ENCODE data around the gene C2CD4C. TPM values are rescaled to one million over a fixed set of nuclear protein-coding genes. Genes with fewer than 3 reads are reported as not detected.

Gene C2CD4C
- total RNA-seq, 3 donors from 2014 or later (not counting 1 experiment from before 2014, with no cell fraction given): not detected

GRCh38 chr19:369256-369655 is 39.7 kb downstream of the C2CD4C start:
- no peak overlapping the region for H3K4me3 Mint-ChIP-seq
- H3K36me3 Mint-ChIP-seq: no peaks in the 10 kb centered on the region
- intact Hi-C loops (cut with micrococcal nuclease): no loop called here

GRCh38 chr19:368630-369024 is 40.3 kb downstream of the C2CD4C start:
- no peak for TF ChIP-seq CTCF (IDR thresholded peaks at IDR 0.05)
- Histone ChIP-seq H3K9me3 (ENCODE audit: control insufficient read depth, insufficient read depth, low read length) (no peaks in the 10 kb centered on the region), H3K4me3 (ENCODE audit: low read length) (no peak overlapping the region), H3K27ac (ENCODE audit: low read length) (no peak overlapping the region), H3K27me3 (ENCODE audit: control insufficient read depth, insufficient read depth, low read length) (no peaks in the 10 kb centered on the region), H3K36me3 (ENCODE audit: control insufficient read depth, insufficient read depth, low read length) (no peaks in the 10 kb centered on the region), H3K4me1 (ENCODE audit: control insufficient read depth, insufficient read depth, low read length) (no peaks in the 10 kb centered on the region)
- no peak for ATAC-seq
- Mint-ChIP-seq H3K9me3 (no peaks in the 10 kb centered on the region), H3K4me3 (no peak overlapping the region), H3K36me3 (no peaks in the 10 kb centered on the region), H3K27ac (no peak overlapping the region), H3K27me3 (ENCODE audit: low read depth in 2 of 2) (peaks cover 13 to 19% of the 10 kb centered on the region in 2 donors), H3K4me1 (no peaks in the 10 kb centered on the region)
- whole genome bisulfite sequencing (ENCODE audit: insufficient coverage): 78% methylated on average over 7 of the region's 7 CpGs
- intact Hi-C loops (cut with micrococcal nuclease): no loop called here
- peak in 1 of 2 donors; percentile 0 for DNase-seq

More at GRCh38 chr19:369256-369655, 39.7 kb downstream of the C2CD4C start:
- Histone ChIP-seq H3K27ac (ENCODE audit: low read length) (no peak overlapping the region), H3K4me3 (ENCODE audit: low read length) (no peak overlapping the region), H3K27me3 (ENCODE audit: control insufficient read depth, insufficient read depth, low read length) (no peaks in the 10 kb centered on the region), H3K36me3 (ENCODE audit: control insufficient read depth, insufficient read depth, low read length) (no peaks in the 10 kb centered on the region), H3K9me3 (ENCODE audit: control insufficient read depth, insufficient read depth, low read length) (no peaks in the 10 kb centered on the region), H3K4me1 (ENCODE audit: control insufficient read depth, insufficient read depth, low read length) (no peaks in the 10 kb centered on the region)
- DNase-seq (no peak), ATAC-seq (no peak)
- Mint-ChIP-seq H3K4me1 (no peaks in the 10 kb centered on the region), H3K27ac (no peak overlapping the region), H3K27me3 (ENCODE audit: low read depth in 2 of 2) (peaks cover 13 to 19% of the 10 kb centered on the region in 2 donors), H3K9me3 (no peaks in the 10 kb centered on the region)
- no peak for TF ChIP-seq CTCF (IDR thresholded peaks at IDR 0.05)
- WGBS (ENCODE audit: insufficient coverage): 90% methylated on average over 13 of the region's 13 CpGs

- no peaks in the 10 kb centered on the region for H3K36me3 ChIP-seq (ENCODE audit: control insufficient read depth, insufficient read depth, low read length)
- no peak for TF ChIP-seq CTCF (IDR thresholded peaks at IDR 0.05)
- H3K27me3 ChIP-seq (ENCODE audit: control insufficient read depth, insufficient read depth, low read length): no peaks in the 10 kb centered on the region
- peak in 1 of 2 donors; percentile 6 for DNase-seq
- Mint-ChIP-seq H3K27ac (no peak overlapping the region), H3K9me3 (no peaks in the 10 kb centered on the region), H3K27me3 (ENCODE audit: low read depth in 2 of 2) (peaks cover 13 to 19% of the 10 kb centered on the region in 2 donors), H3K36me3 (no peaks in the 10 kb centered on the region), H3K4me1 (no peaks in the 10 kb centered on the region), H3K4me3 (no peak overlapping the region)
- ATAC-seq: no peak
- intact Hi-C loops (cut with micrococcal nuclease): no loop called here
- no peaks in the 10 kb centered on the region for H3K9me3 ChIP-seq (ENCODE audit: control insufficient read depth, insufficient read depth, low read length)
- 70% methylated on average over 22 of the region's 22 CpGs for WGBS (ENCODE audit: insufficient coverage)
- no peak overlapping the region for H3K27ac ChIP-seq (ENCODE audit: low read length)
- no peaks in the 10 kb centered on the region for H3K4me1 ChIP-seq (ENCODE audit: control insufficient read depth, insufficient read depth, low read length)
- no peak overlapping the region for H3K4me3 ChIP-seq (ENCODE audit: low read length)
These were observed 40.9 kb downstream of the C2CD4C start for GRCh38 chr19:367963-368629.

DNA sequence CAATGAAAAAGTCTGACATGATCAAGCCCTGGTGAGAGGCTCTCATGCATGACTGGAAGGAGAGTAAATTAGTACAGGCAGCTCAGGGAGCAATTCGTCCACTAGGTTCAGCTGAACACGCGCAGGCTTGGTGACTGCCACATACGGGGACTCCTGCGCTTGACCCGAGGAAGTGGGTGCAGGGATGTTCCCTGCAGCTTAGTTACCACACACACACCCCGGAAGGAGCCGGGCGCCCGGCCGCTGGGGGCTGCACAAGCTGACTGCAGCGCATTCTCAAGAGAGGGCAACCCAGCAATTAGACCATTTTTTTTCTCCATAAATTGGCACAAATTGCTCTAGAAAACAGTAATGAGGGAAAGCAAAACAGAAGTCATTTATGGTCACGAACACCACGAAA is 41.4 kb downstream of the C2CD4C start:
- intact Hi-C loops (cut with micrococcal nuclease): no loop called here
- H3K4me1 ChIP-seq (ENCODE audit: control insufficient read depth, insufficient read depth, low read length): no peaks in the 10 kb centered on the region
- no peak for TF ChIP-seq CTCF (IDR thresholded peaks at IDR 0.05)
- no peaks in the 10 kb centered on the region for H3K36me3 Mint-ChIP-seq
- H3K9me3 ChIP-seq (ENCODE audit: control insufficient read depth, insufficient read depth, low read length): no peaks in the 10 kb centered on the region
- H3K4me3 Mint-ChIP-seq: no peak overlapping the region
- H3K9me3 Mint-ChIP-seq: no peaks in the 10 kb centered on the region
- peak in 1 of 2 donors; percentile 1 for DNase-seq
- H3K4me3 ChIP-seq (ENCODE audit: low read length): no peak overlapping the region
- H3K27ac Mint-ChIP-seq: no peak overlapping the region
- peaks cover 13 to 18% of the 10 kb centered on the region in 2 donors for H3K27me3 Mint-ChIP-seq (ENCODE audit: low read depth in 2 of 2)
- no peaks in the 10 kb centered on the region for H3K36me3 ChIP-seq (ENCODE audit: control insufficient read depth, insufficient read depth, low read length)
- H3K27ac ChIP-seq (ENCODE audit: low read length): no peak overlapping the region
- H3K27me3 ChIP-seq (ENCODE audit: control insufficient read depth, insufficient read depth, low read length): no peaks in the 10 kb centered on the region
- ATAC-seq: no peak
- no peaks in the 10 kb centered on the region for H3K4me1 Mint-ChIP-seq
- 87% methylated on average over 14 of the region's 14 CpGs for WGBS (ENCODE audit: insufficient coverage)

Data from natural killer cell (primary cell).